Activated CD8-positive, alpha-beta memory T cell treated with anti-CD3 and anti-CD28 coated beads, Interleukin-2, amount 50 U/mL, for 1 hour (primary cell): Measurements from ENCODE around the gene EXO5.
"Not testable (repeated sequence)": the region's sequence is repeated elsewhere in the genome, so short reads cannot be mapped to it uniquely, and the experiment has no call there.

Experiments used
- DNase-seq: peaks from one replicate; pipeline ENCODE4 v3.0.0-alpha.2; 2020; ENCODE audit errors: extremely low read depth

EXO5 gene

GRCh38 chr1:40508375-40509341 is at the start of gene EXO5:
EXO5 (plus strand) TSS chr1:40508767; CDS start chr1:40514545, 5,778 bp downstream.
- peak; percentile 26 for DNase-seq

DNA sequence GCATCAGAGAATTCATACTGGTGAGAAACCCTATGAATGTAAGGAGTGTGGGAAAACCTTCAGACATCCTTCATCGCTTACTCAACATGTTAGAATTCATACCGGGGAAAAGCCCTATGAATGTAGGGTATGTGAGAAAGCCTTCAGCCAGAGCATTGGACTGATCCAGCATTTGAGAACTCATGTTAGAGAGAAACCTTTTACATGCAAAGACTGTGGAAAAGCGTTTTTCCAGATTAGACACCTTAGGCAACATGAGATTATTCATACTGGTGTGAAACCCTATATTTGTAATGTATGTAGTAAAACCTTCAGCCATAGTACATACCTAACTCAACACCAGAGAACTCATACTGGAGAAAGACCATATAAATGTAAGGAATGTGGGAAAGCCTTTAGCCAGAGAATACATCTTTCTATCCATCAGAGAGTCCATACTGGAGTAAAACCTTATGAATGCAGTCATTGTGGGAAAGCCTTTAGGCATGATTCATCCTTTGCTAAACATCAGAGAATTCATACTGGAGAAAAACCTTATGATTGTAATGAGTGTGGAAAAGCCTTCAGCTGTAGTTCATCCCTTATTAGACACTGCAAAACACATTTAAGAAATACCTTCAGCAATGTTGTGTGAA is 45.5 kb upstream of the EXO5 start:
- DNase-seq = no peak

DNA sequence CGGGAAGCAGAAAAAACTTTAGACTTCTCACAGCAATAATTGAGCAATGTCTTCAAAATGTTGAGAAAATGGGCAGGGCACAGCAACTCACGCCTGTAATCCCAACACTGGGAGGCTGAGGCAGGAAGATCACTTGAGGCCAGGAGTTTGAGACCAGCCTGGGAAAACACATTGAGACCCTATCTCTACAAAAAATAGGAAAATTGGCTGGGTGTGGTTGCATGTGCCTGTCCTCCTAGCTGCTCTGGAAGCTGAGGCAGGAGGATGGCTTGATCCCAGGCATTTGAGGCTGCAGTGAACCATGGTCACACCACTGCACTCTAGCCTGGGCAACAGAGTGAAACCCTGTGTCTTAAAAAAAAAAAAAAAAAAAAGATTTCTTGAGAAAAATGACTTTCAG is 39.2 kb upstream of the EXO5 start:
- no peak for DNase-seq

DNA sequence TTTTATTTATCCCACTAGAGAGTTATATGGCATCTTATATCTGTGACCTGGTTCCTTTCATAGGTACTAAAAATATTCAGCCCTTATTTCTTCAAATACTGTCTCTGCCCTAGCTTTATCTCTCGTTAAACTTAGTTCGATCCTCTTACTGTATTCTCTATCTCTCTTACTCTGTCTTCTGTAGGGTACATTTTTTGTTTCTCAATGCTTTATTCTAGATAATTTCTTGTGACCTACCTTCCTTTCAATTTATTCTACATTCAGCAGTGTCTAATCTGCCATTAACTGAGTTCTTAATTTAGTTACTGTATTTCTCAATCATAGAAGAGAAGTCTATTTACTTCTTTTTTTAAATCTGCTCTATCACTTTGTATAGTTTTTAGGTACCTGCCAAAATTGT is 33.3 kb upstream of the EXO5 start:
- no peak for DNase-seq

DNA sequence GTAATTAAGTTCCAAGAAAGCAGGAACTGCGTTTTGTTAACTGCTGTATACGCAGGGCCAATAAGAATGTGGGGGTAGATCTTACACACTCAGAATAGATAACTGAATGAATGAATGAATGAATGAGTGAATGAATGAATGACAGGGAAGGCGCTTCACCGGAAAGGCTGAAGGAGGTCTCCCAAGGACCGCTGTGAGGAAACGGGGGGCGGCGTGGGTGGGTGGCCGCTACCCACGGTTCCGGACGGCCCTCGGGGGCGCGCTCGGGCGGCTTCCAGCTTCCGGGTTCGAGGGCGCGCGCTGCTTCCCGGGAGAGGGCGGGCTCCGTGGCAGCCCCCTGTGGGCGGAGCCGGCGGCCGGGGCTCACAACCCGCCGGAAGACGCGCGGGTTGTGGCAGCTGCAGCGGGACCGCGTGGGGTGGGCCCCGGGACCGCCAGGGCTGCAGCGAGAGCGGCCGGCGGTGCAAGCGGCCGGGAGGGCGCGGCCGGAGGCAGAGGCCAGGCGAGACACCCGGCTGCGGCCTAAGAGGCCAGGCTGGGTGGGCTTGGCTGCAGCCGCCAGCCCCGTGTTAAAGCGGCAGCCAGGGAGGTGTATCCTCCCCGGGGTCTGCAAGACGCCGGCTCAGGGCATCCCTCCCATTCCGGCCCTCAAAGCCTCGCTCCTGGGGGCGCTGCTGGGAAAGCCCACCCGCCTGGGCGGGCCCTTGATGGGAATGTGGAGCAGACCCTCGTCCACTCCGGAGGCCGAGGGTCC is 31.5 kb upstream of the EXO5 start, which contains the start of gene ZFP69:
ZFP69 (plus strand) TSS at position 367 of the 754 bp plus-strand sequence. CDS start 2,072 bp downstream, outside the sequence.
- peak; percentile 30 for DNase-seq

DNA sequence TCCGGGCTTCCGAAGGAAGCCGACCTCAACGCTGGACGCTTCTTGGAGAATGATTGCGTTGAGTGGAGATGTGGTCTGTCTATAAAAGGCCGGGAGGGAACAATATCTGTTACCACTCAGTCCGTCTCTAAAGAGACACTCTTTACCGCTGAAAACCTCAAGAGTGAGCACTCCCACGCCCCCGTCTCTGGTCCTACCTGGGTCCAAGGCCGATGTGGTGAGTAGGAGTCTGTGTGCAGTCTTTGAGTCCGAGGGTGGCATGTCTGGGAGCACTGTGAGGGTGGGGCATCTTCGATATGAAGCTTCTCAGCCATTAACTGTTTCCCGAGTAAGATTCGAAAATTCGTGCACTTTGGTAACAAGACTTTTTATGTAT is 30.9 kb upstream of the EXO5 start:
- no peak for DNase-seq

GRCh38 chr1:40478276-40478675 is 30.3 kb upstream of the EXO5 start:
- DNase-seq = no peak

GRCh38 chr1:40479156-40479555 is 29.4 kb upstream of the EXO5 start:
- DNase-seq = no peak

- no peak for DNase-seq
Observed at GRCh38 chr1:40495315-40495903, 13.2 kb upstream of the EXO5 start.

GRCh38 chr1:40502651-40503050 is 5.9 kb upstream of the EXO5 start:
- DNase-seq = not testable (repeated sequence)

DNA sequence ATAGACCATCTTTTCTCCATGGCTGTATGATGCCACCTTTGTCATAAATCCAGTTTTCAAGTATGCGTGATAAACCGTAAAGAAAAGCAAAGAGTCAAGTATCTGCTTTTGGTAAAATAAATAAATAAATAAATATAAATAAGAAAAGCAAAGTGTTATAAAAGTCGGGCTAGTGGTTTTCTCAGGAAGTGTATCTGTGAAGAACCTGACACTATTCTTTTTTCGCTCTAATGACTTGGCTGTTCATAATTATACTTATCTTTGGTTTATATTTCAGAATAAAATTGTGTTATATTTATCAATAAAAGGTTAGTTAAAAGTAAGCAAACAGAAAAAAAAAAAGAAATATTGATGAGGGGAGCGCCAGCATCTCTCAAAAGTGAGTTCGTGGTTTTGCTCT is 594 bp upstream of the EXO5 start:
- DNase-seq = no peak

DNA sequence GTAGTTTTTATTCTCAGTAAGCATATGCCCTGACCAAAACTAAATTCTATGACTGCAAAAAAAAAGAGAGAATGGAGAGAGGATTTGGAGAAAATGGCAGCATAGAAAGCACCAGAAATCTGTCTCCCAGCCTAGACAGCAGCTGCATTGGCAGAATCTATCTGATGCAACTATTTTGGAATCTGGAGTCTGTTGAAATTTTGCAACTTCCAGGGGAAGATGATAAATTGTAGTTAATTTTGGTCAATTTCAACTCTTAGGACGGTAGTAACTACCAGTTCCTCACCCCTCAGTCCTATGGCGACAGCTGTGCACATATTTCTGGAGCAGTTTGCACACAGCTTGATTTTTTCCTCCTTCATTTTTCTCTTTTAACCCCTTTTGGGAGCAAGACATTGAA is 10.9 kb downstream of the EXO5 start:
- DNase-seq = no peak

GRCh38 chr1:40530735-40531380 is 22.3 kb downstream of the EXO5 start:
- no peak for DNase-seq

DNA sequence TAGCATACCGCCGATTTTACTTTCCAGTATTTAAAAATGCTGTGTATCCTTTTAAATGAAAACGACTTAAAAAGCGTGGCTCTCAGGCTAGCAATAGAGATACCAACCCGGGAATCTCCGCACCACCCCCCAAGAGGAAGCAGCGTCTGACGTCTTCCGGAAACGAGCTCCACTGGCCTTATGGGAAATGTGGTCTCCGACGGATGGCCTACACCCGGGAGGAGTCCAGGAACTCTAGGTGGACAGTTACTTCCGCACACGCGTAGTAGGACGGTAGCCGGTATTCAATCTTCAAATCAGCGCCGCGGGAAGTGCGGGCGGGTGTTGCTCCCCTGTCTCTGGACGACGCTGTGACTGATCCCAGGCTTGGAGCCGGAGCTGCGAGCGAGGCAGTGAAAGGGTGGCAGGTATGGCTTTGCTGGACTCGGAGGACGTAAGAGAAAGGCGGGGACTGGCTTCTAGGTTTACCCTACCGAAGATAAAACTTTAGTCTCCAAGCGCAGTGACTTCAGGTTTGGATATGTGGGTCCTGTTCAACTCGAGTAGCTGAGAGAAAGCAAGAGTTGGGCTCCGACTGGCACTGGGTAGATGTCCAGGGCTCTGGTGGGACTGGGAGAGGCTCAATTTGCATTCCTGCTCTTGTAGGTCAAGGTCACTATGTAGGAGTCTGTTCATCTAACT is 23.0 kb downstream of the EXO5 start, which contains the start of gene ZNF684:
ZNF684 (plus strand) TSS at position 257 of the 681 bp plus-strand sequence. CDS start 1,530 bp downstream, outside the sequence.
- DNase-seq = peak; percentile 69

- DNase-seq = no peak
Observed at GRCh38 chr1:40532062-40532389, 23.5 kb downstream of the EXO5 start.

GRCh38 chr1:40532844-40533424 is 24.4 kb downstream of the EXO5 start:
- DNase-seq = no peak

DNA sequence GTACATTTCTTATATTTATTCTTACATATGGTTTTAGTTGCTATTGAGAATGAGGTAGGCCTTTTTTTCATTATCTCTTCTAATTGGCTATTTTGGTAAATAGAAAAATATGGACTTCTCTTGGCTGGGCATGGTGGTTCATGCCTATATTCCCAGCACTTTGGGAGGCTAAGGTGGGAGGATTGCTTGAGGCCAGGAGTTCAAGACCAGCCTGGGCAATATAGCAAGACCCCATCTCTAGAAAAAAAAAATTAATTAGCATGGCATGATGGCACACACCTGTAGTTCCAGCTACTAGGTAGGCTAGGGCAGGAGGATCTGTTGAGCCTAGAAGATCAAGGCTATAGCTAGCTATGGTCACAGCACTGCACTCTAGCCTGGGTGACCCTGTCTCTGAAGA is 26.0 kb downstream of the EXO5 start:
- no peak for DNase-seq

- DNase-seq = no peak
Observed at GRCh38 chr1:40535732-40536131, 27.2 kb downstream of the EXO5 start.

- DNase-seq = no peak
Observed at GRCh38 chr1:40539338-40539737, 30.8 kb downstream of the EXO5 start.

DNA sequence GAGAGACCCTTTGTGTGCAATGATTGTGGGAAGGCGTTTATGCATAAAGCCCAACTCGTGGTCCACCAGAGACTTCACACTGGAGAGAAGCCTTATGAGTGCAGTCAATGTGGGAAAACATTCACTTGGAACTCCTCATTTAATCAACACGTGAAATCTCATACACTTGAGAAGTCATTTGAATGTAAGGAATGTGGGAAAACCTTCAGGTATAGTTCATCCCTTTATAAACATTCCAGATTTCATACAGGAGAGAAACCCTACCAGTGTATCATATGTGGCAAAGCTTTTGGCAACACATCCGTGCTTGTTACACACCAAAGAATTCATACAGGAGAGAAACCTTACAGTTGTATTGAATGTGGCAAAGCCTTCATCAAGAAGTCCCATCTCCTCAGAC is 38.4 kb downstream of the EXO5 start:
- DNase-seq = no peak
